UCSD-AML1 (cell line): ENCODE results near the gene ASB6.
"Not testable (repeated sequence)": the region's sequence is repeated elsewhere in the genome, so short reads cannot be mapped to it uniquely, and the experiment has no call there.

Experiments used
- DNase-seq: peaks from one replicate; lab custom pipeline; 2025; ENCODE audit not compliant: unreplicated experiment; lab: John Stamatoyannopoulos, UW

ASB6 gene

DNA sequence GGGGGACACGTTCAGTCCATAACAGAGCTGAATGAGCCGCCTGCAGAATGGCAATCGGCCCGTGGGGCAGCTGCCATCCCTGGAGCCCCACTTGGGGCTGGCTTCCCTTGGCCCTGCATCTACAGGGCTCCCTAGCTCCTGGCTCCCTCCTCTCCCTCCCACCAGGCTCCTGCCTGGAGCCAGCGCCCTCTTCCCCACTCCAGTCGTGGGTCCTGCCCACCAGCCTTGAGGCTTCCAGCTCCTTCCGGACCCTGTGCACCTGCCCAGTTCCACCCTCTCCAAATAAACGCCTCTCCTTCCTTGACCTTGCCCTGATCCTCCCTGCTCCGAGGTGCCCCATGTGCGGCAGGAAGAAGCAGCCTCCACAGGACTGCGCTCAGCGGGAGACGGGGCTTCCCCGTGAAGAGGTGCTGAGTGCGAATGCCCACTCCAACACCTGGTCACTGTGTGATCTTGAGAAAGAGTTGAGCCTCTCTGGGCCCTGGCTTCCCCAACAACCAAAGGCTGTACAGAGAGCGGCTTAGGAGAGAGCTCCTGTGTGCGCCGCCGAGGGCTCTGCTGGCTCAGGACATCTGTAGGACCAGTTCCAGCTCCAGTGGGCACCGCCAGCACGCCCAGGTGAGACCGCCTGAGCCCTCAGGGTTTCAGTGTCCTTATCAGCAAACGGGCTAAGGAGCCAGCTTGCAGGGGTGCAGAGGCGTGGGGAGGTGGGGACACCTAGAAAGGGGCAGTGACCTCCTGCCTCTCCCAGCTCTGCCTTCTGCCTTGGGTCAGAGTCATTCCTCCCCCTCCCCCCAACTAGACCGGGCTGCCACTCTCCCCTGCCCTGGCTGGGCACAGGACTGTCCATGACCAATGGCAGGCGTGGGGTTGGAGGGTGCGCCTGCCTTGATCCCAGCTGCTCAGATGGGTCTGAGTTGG, 33.1 kb downstream of the ASB6 start:
- no peak for DNase-seq

DNA sequence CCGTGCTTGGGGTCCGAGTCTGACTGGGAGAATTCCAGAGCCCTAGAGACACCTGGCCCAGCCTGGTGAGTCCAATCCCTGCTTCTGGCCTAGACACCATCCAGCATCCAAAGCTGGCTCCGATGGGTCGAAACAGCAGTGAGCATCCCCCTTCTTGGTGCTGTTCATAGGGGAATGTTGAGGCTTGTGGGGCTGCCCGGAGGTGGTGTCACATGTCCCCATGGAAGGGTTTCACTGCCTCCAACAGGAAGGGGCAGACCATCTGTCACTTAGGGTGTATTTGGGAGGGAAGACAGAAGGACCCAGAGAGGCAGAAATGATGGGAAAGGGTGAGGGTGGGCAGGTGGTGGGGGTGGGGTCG, 34.9 kb downstream of the ASB6 start:
- no peak for DNase-seq

DNA sequence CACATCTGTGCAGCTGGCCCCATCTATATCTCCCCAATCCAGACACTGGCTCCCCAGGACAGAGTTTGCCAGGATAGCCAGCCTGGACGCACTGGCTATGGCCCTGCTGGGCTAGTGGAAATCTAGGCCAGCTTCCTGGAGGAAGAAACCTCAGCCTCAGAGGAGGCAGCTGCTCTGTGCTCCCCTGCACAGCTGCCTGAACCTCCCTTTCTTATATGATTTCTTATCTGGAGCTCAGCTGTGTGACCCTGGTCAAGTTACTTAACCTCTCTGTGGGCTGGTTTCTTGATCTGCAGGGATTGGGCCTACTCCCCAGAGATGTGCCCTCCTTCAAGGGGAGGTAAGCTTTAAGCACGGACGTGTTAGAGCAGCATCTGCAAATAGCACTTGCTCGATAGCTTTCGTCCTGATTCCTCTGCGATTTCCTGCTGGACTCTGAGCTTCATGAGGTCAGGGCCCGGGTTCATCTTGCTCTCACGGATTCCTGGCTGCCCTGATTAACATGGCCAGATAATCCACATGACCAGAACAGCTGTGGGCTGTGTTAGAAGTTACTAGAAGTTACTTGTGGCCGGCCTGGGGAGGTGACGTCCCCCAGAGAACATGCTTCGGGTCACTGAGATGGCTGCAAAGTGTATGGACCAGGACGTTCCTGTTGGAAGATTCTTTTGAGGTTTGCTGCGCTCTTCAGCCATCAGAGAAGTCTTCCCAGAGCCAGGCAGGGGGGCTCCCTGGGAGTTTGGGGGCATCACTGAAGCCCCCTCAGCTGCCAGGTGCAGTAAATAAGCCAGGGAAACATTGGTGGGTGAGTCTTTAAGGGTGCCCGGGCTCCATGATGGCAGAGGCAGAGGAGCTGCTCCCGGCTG, 35.6 kb downstream of the ASB6 start:
- DNase-seq, result no peak

DNA sequence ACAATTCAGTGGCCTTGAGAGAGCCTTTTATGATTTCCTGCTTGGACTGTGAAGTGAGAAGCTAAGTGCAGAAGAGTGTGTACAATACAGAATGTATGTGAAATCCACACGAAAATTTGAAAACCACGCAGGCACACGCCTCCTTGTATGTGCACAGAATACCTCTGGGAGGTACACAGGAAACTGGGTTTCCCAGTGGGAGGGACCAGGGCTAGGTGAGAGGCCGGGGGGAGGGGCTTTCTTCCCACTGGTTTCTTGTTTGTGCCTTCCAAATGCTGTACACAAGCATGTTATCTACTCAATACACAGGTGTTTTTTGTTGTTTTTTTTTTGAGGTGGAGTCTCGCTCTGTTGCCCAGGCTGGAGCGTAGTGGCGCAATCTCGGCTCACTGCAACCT, 37.2 kb downstream of the ASB6 start:
- no peak for DNase-seq

DNA sequence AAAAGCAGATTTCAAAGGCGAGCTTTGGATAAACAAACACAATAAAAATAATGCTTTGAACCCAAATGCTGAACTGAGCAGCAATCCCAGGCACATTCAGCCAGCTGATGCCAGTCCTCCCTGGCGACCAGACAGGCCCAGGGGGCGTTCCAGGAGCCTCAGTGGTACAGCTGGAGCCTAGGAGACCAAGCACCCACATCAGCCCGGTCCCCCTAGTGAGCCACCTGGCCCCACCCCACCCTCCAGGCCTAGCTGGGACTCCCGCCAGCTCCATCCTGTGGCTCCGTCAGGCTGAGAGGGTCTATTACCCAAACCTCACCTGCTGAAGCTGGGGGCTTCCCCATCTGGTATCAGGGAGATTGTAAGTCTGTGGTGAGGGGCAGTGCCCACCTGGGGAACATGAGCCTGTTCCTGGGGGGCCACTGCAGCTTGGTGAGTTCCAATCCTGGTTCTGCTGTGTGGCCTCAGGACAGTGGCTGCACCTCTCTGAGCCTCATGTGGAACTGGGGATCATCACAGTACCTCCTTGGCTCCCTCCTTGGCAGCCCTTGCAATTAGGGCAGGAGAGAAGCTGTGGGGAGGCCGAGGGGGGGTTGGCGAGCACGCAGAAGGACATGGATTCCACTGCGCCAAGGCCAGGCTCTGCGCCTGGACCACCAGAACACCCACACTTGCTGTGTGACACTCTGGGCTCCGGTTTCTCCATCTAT, 37.7 kb downstream of the ASB6 start:
- no peak for DNase-seq

DNA sequence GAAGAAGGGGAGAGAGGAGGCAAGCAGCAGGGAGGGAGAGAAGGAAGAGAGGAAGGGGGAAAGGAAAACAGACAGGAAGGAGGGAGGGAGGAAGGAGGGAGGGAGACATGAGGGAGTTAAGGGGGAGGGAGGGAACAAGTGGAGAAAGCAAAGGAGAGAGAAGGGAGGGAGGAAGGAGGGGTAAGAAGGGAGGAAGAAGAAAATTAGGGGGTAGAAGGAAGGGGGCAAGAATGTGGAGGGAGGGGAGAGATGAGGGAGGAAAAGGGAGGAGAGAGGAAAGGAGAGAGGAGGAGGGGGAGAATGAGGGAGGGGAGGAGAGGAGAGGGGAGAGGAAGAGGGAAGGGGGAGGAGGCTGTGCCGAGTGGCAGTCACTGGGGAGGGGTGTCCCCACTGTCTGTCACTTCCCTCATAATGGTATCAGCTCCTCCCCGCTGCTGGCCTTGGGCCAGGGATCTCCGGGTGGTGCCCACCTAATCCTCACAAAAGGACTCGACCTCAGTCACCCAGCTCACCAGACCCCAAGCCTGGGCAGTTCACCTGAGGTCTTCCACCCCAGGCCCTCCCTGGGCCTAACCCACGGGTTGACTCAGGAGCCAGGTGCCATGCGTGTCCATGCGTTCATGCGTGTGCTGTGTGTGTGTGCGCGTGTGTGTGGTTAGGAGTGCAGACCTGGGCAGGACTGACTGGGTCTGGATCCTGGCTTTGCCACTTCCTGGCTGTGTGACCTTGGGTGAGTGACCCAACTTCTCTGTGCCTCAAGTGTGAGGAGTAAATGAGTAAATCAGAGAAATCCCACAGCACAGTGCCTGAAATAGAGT, 39.1 kb downstream of the ASB6 start:
- DNase-seq, result peak; percentile 37

DNA sequence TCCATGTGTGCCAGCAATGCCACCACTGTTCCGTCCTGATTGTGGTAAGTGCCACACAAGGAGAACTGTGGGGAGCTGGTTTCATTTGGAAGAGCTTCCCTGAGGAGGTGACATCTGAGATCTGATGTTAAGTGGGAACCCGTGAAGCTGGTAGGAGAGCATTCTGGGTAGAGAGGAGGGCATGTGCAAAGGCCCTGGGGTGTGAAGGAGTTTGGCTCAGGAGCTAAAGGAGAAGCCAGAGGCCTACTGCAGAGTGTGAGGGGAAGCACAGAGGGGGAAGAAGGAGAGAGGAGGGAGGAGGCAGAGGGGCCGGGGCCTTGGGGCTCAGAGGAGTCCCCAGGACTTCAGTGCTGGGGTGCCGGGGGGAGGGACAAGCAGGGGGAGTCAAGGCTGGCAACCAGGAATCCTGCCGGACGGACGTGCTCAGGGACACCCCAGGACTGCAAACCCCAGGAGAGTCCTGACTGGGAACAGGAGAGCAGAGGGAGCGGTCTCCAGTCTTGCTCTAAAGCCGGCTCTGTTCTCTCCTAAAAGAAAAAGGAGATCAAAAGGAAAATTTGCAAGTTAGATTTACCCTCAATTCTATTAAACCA, 40.8 kb downstream of the ASB6 start:
- DNase-seq, result no peak

DNA sequence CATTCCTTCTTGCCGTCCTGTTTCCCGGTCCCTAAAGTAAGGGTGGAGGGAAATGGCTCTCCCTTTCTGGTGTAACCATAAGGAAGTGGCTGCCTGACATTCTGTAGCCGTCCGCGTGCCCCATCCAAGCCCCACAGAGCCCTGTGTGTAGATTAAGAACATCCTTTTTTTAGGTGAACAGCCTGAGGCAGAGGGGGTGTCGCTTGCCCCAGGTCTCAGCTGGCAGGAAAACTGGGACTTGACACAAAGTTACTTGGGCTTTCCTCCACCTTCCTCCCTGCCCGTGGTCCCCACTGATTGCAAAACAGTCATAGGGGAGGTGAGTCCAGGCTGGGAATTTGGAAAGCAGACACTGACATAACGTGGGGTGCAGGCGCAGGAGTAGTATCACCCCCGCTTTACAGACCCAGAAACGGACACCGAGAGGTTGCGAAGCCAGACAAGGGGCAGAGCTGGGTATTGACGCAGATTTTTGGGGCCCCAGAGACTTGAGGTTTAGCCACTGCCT, 43.8 kb downstream of the ASB6 start:
- no peak for DNase-seq

DNA sequence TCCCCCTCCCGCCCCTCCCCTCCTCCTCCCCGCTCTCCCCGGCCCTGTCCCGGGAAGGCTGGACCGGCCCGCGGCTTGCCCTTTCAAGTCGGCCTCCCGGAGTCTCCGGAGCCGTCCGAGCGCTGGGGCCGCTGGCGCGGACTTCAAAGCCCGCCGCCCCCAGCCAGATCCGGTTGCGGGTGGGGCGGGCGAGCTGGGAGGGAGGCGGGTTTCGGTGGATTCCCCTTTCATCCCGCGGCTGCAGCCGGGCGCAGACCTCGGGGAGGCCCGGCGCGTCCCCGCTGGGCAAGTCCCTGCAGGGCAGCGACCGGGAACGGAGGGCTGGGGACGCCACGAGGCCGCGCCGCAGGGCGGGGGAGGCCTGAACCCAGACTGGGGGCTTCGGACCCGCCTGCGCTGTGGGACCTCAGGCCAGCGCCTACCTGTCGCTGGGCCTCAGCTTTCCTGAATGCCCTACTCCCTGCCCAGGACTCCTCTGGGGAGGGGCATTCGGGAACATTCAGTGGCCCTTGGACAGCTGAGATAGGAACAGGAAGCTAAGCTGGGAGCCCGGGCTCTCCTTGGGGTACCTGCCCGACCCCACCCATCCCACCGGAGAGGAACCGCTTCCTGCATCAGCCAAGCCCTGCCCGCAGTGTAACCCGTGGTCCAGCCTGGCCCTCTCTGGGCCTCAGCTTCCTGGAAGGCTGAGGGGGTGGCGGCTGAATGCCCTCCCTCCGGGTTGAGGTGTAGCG, 44.4 kb downstream of the ASB6 start:
- peak; percentile 48 for DNase-seq

DNA sequence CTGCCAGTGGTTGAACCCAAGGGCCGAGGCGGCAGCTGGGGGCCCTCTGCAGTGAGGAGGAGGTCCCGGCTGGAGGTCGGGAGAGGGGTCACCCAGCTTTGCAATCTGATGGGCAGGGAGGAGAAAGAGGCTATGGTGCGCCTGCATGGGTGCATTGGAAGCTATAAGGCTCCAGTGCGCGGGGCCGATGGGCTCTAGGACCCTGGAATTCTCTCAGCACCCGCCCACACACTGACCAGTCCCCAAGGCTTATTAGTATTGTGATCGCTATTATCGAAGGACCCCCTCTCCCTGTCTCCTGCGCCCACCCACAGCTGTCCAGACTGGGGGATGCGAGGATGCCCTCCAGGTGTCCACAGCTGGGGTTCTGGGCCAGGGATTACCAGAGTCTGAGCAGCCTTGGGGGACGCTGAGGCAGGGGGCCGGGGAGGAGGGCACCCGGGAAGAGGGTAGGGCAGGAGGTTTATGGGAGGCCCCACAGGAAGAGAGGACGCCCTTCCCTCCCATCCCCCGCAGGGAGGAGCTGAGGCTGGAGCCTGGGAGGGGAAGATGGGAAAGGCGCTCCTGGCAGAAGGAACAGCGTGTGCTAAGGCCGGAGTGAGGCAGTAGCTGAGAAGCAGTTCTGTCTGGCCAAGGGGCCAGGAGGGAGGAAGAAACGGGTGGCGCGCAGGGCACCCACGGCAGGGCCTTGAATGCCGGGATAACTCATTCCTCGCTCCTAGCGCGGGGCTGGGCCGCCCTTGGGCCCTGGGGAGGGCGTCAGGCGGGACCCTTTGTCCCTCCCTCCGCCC, 45.2 kb downstream of the ASB6 start:
- DNase-seq, result no peak

DNA sequence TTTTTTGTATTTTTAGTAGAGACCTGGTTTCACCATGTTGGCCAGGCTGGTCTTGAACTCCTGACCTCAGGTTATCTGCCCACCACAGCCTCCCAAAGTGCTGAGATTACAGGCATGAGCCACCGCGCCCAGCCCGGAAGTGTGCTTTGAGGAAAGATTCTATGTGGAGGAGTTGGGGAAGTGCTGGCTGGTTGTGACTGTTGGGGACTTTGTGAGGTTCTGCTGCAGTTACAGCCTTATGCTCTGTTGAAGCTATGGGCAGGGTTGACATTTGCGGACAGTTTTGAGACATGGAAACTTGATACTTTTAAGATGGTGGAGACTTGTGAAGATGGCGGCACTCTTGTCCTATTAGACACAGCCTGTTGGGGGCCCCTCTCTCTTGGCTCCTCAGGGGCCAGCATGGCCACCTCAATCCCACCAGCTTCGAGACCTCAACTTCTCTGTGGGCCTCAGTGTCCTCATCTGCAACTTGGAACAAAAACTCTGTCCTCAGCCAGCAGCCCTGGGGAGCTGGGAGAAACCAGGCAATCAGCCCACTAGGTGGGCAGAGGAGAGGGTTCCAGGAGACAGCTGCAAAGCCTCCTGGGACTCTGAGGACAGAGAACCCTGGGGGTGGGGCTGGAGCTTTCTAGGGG, 45.9 kb downstream of the ASB6 start:
- peak; percentile 75 for DNase-seq

DNA sequence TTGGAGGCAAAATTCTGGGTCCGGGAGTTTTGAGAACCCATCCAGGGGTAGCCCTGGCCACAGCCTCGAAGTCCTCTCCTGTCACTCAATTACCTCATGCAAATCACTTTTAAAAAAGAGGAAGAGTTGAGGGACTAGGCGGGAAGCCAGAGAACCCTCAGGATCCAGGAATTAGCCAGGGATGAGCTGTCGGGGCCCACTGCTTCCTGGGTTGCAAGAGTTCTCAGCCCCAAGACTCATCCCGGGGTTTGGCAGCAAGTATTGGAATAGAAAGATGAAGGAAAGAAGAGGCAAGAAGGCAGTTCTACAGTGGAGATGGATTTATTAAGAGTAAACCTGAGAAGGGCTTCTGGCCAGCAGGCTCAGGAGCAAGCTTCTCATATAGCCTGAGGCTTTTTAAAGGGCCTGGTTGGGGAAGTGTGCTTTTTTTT, 46.6 kb downstream of the ASB6 start:
- DNase-seq, result no peak

DNA sequence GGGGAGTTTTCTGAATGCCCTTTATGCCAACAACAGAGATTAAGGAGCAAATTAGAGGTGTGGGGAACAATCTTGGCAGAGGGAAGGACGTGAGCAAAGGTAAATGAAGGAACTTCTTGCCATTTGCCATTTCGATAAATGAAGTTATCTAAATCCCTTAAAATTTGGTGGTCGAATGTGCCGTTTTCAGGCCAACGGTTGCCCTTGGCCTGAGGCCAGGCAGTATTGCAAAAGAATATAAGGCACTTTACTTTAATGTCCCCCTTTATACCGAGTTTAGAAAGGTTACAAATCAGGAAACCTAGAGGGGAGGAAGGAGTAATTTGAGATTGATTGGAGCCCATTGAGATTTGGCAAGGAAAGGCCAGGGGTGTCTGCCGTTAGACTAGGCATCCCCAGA, 47.3 kb downstream of the ASB6 start:
- DNase-seq, result no peak

DNA sequence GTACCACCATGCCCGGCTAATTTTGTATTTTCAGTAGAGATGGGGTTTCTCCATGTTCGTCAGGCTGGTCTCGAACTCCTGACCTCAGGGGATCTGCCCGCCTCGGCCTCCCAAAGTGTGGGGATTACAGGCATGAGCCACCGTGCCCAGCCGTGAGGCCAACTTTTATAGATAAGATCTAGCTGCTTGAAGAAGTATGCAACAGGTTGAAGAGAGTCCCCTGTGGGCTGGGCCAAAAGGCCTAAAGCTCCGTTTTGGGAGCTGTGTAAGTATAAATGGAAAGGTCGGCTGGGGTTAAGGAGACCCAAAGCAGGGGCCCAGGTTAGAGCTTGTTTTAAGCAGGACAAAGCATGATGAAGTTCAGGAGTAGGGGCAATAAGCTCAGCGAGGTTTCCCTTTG, 49.2 kb downstream of the ASB6 start:
- not testable (repeated sequence) for DNase-seq

DNA sequence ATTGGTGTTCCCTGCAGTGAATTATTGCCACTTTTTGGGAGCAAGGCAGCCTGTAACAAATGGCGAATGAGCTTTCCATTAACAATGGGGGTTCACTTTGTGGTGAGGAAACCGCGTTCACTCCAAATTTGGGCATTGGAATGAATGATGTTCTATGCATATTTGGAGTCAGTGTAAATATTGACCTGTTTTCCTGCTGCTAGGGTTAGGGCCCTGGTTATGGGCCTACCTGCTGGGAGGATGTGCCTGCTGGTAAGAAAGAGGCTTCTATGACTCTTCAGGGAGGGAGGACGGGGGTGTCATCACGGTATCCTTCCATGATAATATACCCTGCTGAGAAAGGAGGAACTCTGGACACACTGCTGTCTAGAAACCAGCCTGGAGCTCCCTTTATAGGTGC, 50.0 kb downstream of the ASB6 start:
- no peak for DNase-seq

DNA sequence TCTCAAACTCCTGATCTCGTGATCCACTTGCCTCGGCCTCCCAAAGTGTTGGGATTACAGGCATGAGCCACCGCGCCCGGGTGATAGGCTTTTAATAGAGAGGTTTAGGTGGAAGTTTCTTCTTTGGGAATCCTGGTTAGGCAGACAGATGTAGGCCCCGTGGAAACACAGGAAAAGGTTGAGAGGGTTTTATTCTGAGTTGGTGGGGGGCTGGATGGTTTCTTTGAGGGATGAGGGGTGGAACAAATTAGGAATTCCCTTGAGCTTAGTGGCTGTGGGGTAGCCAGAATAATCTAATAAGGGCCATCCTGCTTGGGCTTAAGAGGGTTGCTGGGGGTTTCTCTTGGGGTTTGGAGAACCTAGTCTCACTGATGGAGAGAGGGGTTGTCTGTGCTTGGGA, 51.5 kb downstream of the ASB6 start:
- DNase-seq, result no peak

DNA sequence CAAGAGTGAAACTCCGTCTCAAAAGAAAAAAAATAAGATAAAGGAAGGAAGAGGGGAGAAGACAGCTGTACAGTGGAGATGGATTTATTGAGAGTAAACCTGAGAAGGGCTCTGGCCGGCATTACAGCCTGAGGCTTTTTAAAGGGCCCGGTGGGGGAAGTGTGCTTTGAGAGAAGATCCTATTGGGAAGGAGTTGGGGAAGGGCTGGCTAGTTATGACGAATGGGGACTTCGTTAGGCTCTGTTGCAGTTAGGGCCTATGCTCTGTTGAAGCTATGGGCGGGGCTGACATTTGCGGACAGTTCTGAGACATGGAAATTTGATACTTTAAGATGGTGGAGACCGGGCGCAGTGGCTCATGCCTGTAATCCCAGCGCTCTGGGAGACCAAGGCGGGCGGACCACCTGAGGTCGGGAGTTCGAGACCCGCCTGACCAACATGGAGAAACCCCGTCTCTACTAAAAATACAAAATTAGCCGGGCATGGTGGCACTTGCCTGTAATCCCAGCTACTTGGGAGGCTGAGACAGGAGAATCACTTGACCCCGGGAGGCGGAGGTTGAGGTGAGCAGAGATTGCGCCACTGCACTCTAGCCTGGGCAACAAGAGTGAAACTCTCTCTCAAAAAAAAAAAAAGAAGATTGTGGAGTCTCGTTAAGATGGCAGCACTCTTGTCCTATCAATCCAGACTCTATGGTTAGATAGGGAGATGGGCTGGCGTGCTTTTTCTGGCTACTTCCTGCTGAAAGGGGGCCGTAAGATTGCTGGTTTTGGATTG, 54.3 kb downstream of the ASB6 start:
- DNase-seq, result no peak
